ENCODE data around the gene SLC25A22. TPM values are rescaled to one million over a fixed set of nuclear protein-coding genes. Genes with fewer than 3 reads are reported as not detected.
A peak's percentile ranks its signal among the peaks of the same experiment; 100 is the strongest.

SLC25A22 gene
- total and polyA plus RNA-seq, 4 donors: 3.2 to 12.9 (median 7.9) TPM

- no peak for DNase-seq
- Histone ChIP-seq H3K4me1 (ENCODE audit: control insufficient read depth in 1 of 2, insufficient read depth in 2 of 2, low read length in 2 of 2) (no peaks in the 10 kb centered on the region), H3K36me3 (ENCODE audit: control insufficient read depth in 1 of 2, insufficient read depth in 2 of 2, low read length in 1 of 2) (no peaks in the 10 kb centered on the region), H3K4me3 (ENCODE audit: low read length in 2 of 2) (no peak overlapping the region), H3K27ac (ENCODE audit: low read depth in 1 of 2, low read length in 2 of 2) (no peak overlapping the region), H3K27me3 (ENCODE audit: control insufficient read depth in 1 of 2, insufficient read depth in 2 of 2, low read length in 1 of 2) (no peaks in the 10 kb centered on the region), H3K9me3 (ENCODE audit: control insufficient read depth, low read length) (no peaks in the 10 kb centered on the region)
- intact Hi-C loops (cut with DNase I): no loop called here
- 63 to 67% methylated on average over 17 to 18 of the region's 18 CpGs for WGBS, 2 donors
- ATAC-seq (ENCODE audit: low FRiP score): no peak
Measured at GRCh38 chr11:790721-791564, 7.1 kb downstream of the SLC25A22 start.

DNA sequence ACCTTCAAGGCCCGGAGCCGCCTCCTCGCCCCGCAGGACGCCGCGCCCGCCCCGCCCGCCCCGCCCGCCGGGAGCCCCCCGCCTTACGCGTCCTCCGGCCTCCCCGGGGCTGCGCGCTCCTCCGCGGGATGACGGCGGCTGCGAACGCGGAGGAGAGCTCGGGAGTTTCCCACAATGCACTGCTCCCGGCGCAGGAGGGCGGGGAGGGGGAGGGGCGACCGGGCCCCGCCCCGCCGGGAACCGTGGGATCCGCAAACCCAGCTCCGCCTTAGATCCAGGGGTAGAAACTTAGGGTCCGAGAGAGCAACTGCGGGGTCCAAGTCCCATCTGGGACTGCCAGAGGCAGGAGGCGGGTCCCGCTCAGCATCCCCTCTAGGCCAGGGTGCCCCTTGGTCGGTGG, 8.1 kb downstream of the SLC25A22 start, which contains the start of gene CEND1:
CEND1 (minus strand) TSS at position 148 of the 400 bp plus-strand sequence. CDS start 1,514 bp downstream, outside the sequence.
- Histone ChIP-seq H3K27me3 (ENCODE audit: control insufficient read depth in 1 of 2, insufficient read depth in 2 of 2, low read length in 1 of 2) (no peaks in the 10 kb centered on the region), H3K36me3 (ENCODE audit: control insufficient read depth in 1 of 2, insufficient read depth in 2 of 2, low read length in 1 of 2) (no peaks in the 10 kb centered on the region), H3K27ac (ENCODE audit: low read depth in 1 of 2, low read length in 2 of 2) (no peak within 1 kb of the TSS), H3K4me3 (ENCODE audit: low read length in 2 of 2) (no peak within 1 kb of the TSS), H3K9me3 (ENCODE audit: control insufficient read depth, low read length) (no peaks in the 10 kb centered on the region), H3K4me1 (ENCODE audit: control insufficient read depth in 1 of 2, insufficient read depth in 2 of 2, low read length in 2 of 2) (no peaks in the 10 kb centered on the region)
- no peak for DNase-seq
- intact Hi-C loops (cut with DNase I): no loop called here
- no peak for ATAC-seq (ENCODE audit: low FRiP score)
- 3 to 5% methylated on average over 28 to 44 of the region's 44 CpGs for WGBS, 2 donors

- H3K4me3 ChIP-seq (ENCODE audit: low read length in 2 of 2): no peak overlapping the region
- DNase-seq (no peak), ATAC-seq (ENCODE audit: low FRiP score) (no peak)
- H3K9me3 ChIP-seq (ENCODE audit: control insufficient read depth, low read length): no peaks in the 10 kb centered on the region
- no peak overlapping the region for H3K27ac ChIP-seq (ENCODE audit: low read depth in 1 of 2, low read length in 2 of 2)
- no peaks in the 10 kb centered on the region for H3K4me1 ChIP-seq (ENCODE audit: control insufficient read depth in 1 of 2, insufficient read depth in 2 of 2, low read length in 2 of 2)
- intact Hi-C loops (cut with DNase I): no loop called here
- WGBS, 2 donors: 28 to 29% methylated on average over 30 to 31 of the region's 31 CpGs
- no peaks in the 10 kb centered on the region for H3K36me3 ChIP-seq (ENCODE audit: control insufficient read depth in 1 of 2, insufficient read depth in 2 of 2, low read length in 1 of 2)
- no peaks in the 10 kb centered on the region for H3K27me3 ChIP-seq (ENCODE audit: control insufficient read depth in 1 of 2, insufficient read depth in 2 of 2, low read length in 1 of 2)
Measured at GRCh38 chr11:788953-789940, 8.8 kb downstream of the SLC25A22 start.

DNA sequence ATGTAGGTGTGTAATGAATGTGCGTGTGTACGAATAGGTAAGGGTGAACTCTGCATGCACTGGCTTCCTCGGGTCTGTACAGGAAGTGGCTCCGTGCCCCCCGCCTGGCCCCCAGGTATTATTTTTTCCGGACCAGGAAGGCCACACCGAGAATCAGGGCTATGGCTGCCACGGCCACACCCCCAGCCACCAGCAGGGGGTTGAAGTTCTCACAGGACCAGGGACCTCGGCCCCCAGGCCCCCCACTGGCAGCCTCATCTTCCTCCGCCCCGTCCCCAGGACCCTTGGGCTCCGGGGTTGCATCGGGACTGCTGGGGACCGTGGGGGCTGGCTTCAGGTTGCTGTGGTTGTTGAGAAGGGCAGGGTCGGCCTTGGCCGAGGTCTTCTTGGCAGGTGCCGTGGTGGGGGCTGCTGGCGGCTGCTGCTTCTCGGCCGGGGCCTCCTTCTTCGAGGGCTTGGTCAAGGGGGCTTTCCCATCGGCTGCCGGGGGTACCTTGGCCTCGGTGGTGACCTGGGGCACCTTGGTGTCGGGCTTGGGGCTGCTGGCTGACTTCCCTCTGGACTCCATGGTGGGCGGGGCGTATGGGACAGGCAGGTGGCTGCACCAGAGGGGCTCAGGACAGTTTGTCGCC, 10.0 kb downstream of the SLC25A22 start:
- Histone ChIP-seq H3K36me3 (ENCODE audit: control insufficient read depth in 1 of 2, insufficient read depth in 2 of 2, low read length in 1 of 2) (no peaks in the 10 kb centered on the region), H3K4me1 (ENCODE audit: control insufficient read depth in 1 of 2, insufficient read depth in 2 of 2, low read length in 2 of 2) (no peaks in the 10 kb centered on the region), H3K9me3 (ENCODE audit: control insufficient read depth, low read length) (no peaks in the 10 kb centered on the region), H3K27me3 (ENCODE audit: control insufficient read depth in 1 of 2, insufficient read depth in 2 of 2, low read length in 1 of 2) (no peaks in the 10 kb centered on the region), H3K4me3 (ENCODE audit: low read length in 2 of 2) (no peak overlapping the region), H3K27ac (ENCODE audit: low read depth in 1 of 2, low read length in 2 of 2) (no peak overlapping the region)
- intact Hi-C loops (cut with DNase I): no loop called here
- no peak for DNase-seq
- 68 to 76% methylated on average over 27 to 28 of the region's 28 CpGs for whole genome bisulfite sequencing, 2 donors
- ATAC-seq (ENCODE audit: low FRiP score): no peak

DNA sequence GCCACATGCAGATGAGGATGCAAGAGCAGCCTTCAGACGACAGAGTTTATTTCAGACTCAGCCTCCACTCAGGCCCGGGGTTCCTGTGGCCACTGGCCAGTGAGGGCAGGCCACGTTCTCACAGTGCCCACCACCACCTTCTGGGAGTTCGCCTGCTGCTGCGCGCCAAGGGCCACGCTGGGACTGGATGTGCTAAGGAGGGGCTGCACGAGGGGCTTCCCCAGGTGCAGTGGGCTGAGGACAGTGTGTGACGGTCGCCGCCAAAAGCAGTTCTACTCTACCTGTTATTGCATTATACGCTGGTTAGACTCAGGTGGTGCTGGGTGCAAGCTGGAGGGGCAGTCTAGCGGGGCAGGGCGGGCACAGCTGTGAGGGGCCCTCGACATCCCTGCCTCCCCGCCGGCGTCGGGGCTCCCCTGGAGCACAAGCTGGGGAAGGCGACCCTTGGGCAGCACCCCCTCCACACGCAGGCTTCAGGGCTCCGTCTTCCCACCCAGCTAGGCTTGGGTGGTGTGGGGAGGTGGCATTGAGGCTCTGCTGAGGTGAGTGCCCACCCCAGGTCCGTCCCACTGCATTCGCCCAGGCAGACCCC, 10.9 kb downstream of the SLC25A22 start:
- Histone ChIP-seq H3K27me3 (ENCODE audit: control insufficient read depth in 1 of 2, insufficient read depth in 2 of 2, low read length in 1 of 2) (no peaks in the 10 kb centered on the region), H3K4me1 (ENCODE audit: control insufficient read depth in 1 of 2, insufficient read depth in 2 of 2, low read length in 2 of 2) (no peaks in the 10 kb centered on the region), H3K36me3 (ENCODE audit: control insufficient read depth in 1 of 2, insufficient read depth in 2 of 2, low read length in 1 of 2) (no peaks in the 10 kb centered on the region), H3K4me3 (ENCODE audit: low read length in 2 of 2) (no peak overlapping the region), H3K27ac (ENCODE audit: low read depth in 1 of 2, low read length in 2 of 2) (no peak overlapping the region), H3K9me3 (ENCODE audit: control insufficient read depth, low read length) (no peaks in the 10 kb centered on the region)
- 88 to 90% methylated on average over 23 to 24 of the region's 24 CpGs for WGBS, 2 donors
- intact Hi-C loops (cut with DNase I): no loop called here
- ATAC-seq (ENCODE audit: low FRiP score) (no peak), DNase-seq (no peak)

DNA sequence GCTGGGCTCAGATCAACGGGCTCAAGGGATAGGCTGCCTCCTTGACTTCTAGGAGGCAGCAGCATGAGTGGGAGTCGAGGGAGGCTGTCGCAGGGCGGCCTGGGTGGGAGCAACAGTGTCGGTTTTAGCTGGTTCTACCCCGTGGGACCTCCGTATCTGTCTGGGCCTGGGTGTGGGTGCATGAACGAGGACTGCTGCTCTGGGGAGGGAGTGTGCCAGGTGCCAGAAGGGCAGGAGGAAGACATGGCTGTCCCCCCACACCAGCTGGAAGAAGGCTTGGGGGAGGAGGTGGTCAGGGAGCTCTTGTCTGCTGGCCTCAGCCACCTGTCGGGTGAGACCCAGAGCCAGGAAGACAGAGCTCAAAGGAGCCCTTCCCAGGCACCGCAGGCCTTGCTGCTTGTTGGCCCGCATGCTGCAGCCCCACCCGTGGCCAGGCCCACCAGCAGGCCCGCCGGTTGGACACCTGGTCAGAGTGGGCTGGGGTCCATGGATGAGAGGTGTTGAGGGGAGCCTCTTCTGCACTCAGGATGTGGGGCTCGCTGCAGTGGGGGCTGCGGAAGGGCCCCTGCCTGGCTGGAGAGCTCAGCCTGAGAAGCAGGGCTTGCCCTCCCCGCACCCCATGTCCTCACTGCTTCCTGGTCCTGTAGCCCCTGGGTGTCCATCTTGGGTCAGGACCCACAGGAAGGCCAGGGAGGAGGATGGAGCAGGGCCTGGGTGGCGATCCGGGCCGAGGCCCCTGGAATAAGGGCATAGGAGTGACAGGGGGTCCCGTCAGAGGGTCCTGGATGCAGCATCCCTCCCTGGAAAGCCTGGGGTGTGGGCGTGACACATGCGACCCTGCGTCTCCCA, 11.6 kb downstream of the SLC25A22 start:
- no peaks in the 10 kb centered on the region for H3K36me3 ChIP-seq (ENCODE audit: control insufficient read depth in 1 of 2, insufficient read depth in 2 of 2, low read length in 1 of 2)
- intact Hi-C loops (cut with DNase I): no loop called here
- H3K9me3 ChIP-seq (ENCODE audit: control insufficient read depth, low read length): no peaks in the 10 kb centered on the region
- DNase-seq (no peak), ATAC-seq (ENCODE audit: low FRiP score) (no peak)
- 81 to 83% methylated on average over 23 to 24 of the region's 24 CpGs for WGBS, 2 donors
- H3K27me3 ChIP-seq (ENCODE audit: control insufficient read depth in 1 of 2, insufficient read depth in 2 of 2, low read length in 1 of 2): no peaks in the 10 kb centered on the region
- H3K27ac ChIP-seq (ENCODE audit: low read depth in 1 of 2, low read length in 2 of 2): no peak overlapping the region
- no peaks in the 10 kb centered on the region for H3K4me1 ChIP-seq (ENCODE audit: control insufficient read depth in 1 of 2, insufficient read depth in 2 of 2, low read length in 2 of 2)
- H3K4me3 ChIP-seq (ENCODE audit: low read length in 2 of 2): no peak overlapping the region

- H3K27me3 ChIP-seq (ENCODE audit: control insufficient read depth in 1 of 2, insufficient read depth in 2 of 2, low read length in 1 of 2): no peaks in the 10 kb centered on the region
- no peaks in the 10 kb centered on the region for H3K36me3 ChIP-seq (ENCODE audit: control insufficient read depth in 1 of 2, insufficient read depth in 2 of 2, low read length in 1 of 2)
- H3K4me3 ChIP-seq (ENCODE audit: low read length in 2 of 2): no peak overlapping the region
- no peak overlapping the region for H3K27ac ChIP-seq (ENCODE audit: low read depth in 1 of 2, low read length in 2 of 2)
- no peaks in the 10 kb centered on the region for H3K4me1 ChIP-seq (ENCODE audit: control insufficient read depth in 1 of 2, insufficient read depth in 2 of 2, low read length in 2 of 2)
- ATAC-seq (ENCODE audit: low FRiP score) (peak; percentile 71), DNase-seq (peak; percentile 83 to 93)
- no peaks in the 10 kb centered on the region for H3K9me3 ChIP-seq (ENCODE audit: control insufficient read depth, low read length)
- intact Hi-C loops (cut with DNase I): no loop called here
- WGBS, 2 donors: 9% methylated on average over 24 of the region's 24 CpGs
Measured at GRCh38 chr11:783581-784015, 14.5 kb downstream of the SLC25A22 start.

All from aorta (tissue), 5 donors.